Sigmoid colon (tissue), 7 donors: Measurements from ENCODE around the gene COL4A1. TPM values are rescaled to one million over a fixed set of nuclear protein-coding genes. Genes with fewer than 3 reads are reported as not detected.

ENCODE experiments used
- DNase-seq: peaks from one replicate; pipeline ENCODE4 v3.0.0-alpha.2; 2019
- H3K27ac ChIP-seq, 4 donors: fragments of 200-600 bp; sonication (generic); one replicate each; pipeline ENCODE4 v1.5.1; 2016 to 2019; ENCODE audit warnings: mild to moderate bottlenecking in 1 of 4
- H3K27me3 ChIP-seq, 3 donors: fragments of 200-600 bp; sonication (generic); one replicate each; pipeline ENCODE4 v1.5.1; 2019; ENCODE audit warnings: mild to moderate bottlenecking in 1 of 3
- H3K36me3 ChIP-seq, 4 donors: fragments of 200-600 bp; sonication (generic); one replicate each; pipeline ENCODE4 v1.5.1; 2016 to 2019
- H3K4me1 ChIP-seq, 4 donors: fragments of 200-600 bp; sonication (generic); one replicate each; pipeline ENCODE4 v1.5.1; 2017 to 2019
- H3K4me3 ChIP-seq, 4 donors: fragments of 200-600 bp; sonication (generic); one replicate each; pipeline ENCODE4 v1.5.1; 2017 to 2019; ENCODE audit warnings: mild to moderate bottlenecking in 2 of 4, moderate library complexity in 1 of 4
- H3K9me3 ChIP-seq, 4 donors: fragments of 200-600 bp in 3 of 4; sonication (generic) in 3 of 4; one replicate each; pipeline versions ENCODE4 v1.5.1 to v1.6.1; 2013 to 2019
- CTCF ChIP-seq, 4 experiments: fragments of 450-650 bp in 3 of 4; fragments of 200-600 bp in 1 of 4; IDR thresholded peaks; one replicate each; pipeline ENCODE4 v1.5.1; 2016 to 2019; ENCODE audit warnings: antibody characterized with exemption in 4 of 4, mild to moderate bottlenecking in 3 of 4, moderate library complexity in 2 of 4
- EP300 ChIP-seq, 4 donors: sonication (generic); formaldehyde crosslinking; IDR thresholded peaks; one replicate each; pipeline ENCODE4 v1.6.1; 2017; ENCODE audit warnings: antibody characterized with exemption in 4 of 4
- POLR2A ChIP-seq, 2 donors: fragments of 450-650 bp; IDR thresholded peaks; one replicate each; pipeline ENCODE4 v1.6.1; 2016; ENCODE audit warnings: antibody characterized with exemption in 2 of 2, mild to moderate bottlenecking in 2 of 2, moderate library complexity in 2 of 2
- POLR2AphosphoS5 ChIP-seq, 4 donors: sonication (generic); formaldehyde crosslinking; IDR thresholded peaks; one replicate each; pipeline ENCODE4 v1.6.1; 2017; ENCODE audit warnings: antibody characterized with exemption in 4 of 4
- WGBS, 2 donors: extraction: QIAGEN DNeasy Blood & Tissue Kit; methylation state at CpG; one replicate each; pipeline ENCODE4 v1.1.7; 2013; 5-methylcytosine and 5-hydroxymethylcytosine counted together
- intact Hi-C: fragments of 100-400 bp; cut with DNase I; formaldehyde crosslinking; loops from one replicate; pipeline ENCODE4 v1.15.1; 2023
- polyA plus RNA-seq, 3 donors: library from polyadenylated mRNA; stranded (reverse); fragments of 200-250 nt; gene quantifications; one replicate each; pipeline ENCODE4 v1.2.3, GENCODE V29; 2013
- total RNA-seq, 4 donors: library from RNA; depleted of rRNA; stranded (reverse); fragments of >200 nt; gene quantifications; one replicate each; pipeline ENCODE4 v1.1.0, GENCODE V29; 2016
- donor health status: healthy with polysubstance abuse.
- donor health status: Bipolar disorder and iron deficiency.
- donor health status: healthy.

The COL4A1 gene
- total and polyA plus RNA-seq, 7 donors, result 9.2 to 598 (median 235) TPM

GRCh38 chr13:110300090-110300815 is 6.7 kb downstream of the COL4A1 start:
- no peak for DNase-seq
- no peaks in the 10 kb centered on the region for H3K27me3 ChIP-seq
- intact Hi-C loops, result loop anchor here (2.0 kb wide), 1 partner anchor 49 kb away; no protein-coding TSS in a partner anchor
- H3K9me3 ChIP-seq, result no peaks in the 10 kb centered on the region
- peak overlapping the region; percentile 98 to 100 (median 99) for H3K27ac ChIP-seq
- TF ChIP-seq POLR2AphosphoS5 (IDR thresholded peaks at IDR 0.05), result peak in 1 of 4 donors; percentile 7
- no peak for TF ChIP-seq CTCF (IDR thresholded peaks at IDR 0.05)
- peaks cover 0 to 99% (median 97%) of the 10 kb centered on the region in 4 donors for H3K4me1 ChIP-seq
- H3K4me3 ChIP-seq, result no peak overlapping the region
- no peaks in the 10 kb centered on the region for H3K36me3 ChIP-seq
- WGBS, 2 donors, result 73 to 74% methylated on average over 3 of the region's 3 CpGs

- no peaks in the 10 kb centered on the region for H3K27me3 ChIP-seq
- no peaks in the 10 kb centered on the region for H3K9me3 ChIP-seq
- intact Hi-C loops, result no loop called here
- TF ChIP-seq CTCF (IDR thresholded peaks at IDR 0.05) (no peak), POLR2A (IDR thresholded peaks at IDR 0.05) (no peak), EP300 (IDR thresholded peaks at IDR 0.05) (no peak), POLR2AphosphoS5 (IDR thresholded peaks at IDR 0.05) (peak in 1 of 4 donors; percentile 4)
- peak overlapping the region; percentile 98 to 100 (median 99) for H3K27ac ChIP-seq
- peaks cover 0 to 100% (median 97%) of the 10 kb centered on the region in 4 donors for H3K4me1 ChIP-seq
- peak; percentile 45 for DNase-seq
- 64 to 79% methylated on average over 10 of the region's 10 CpGs for WGBS, 2 donors
- H3K4me3 ChIP-seq, result peak overlapping the region in 3 of 4 donors; percentile 18 to 32 (median 24)
- H3K36me3 ChIP-seq, result no peaks in the 10 kb centered on the region
Measured at GRCh38 chr13:110299283-110299840, 7.6 kb downstream of the COL4A1 start.

- Histone ChIP-seq H3K4me1 (peaks cover 0 to 100% (median 97%) of the 10 kb centered on the region in 4 donors), H3K4me3 (peak overlapping the region in 3 of 4 donors; percentile 18 to 32 (median 24)), H3K9me3 (no peaks in the 10 kb centered on the region), H3K27ac (peak overlapping the region; percentile 98 to 100 (median 99)), H3K36me3 (no peaks in the 10 kb centered on the region), H3K27me3 (no peaks in the 10 kb centered on the region)
- intact Hi-C loops, result no loop called here
- DNase-seq, result peak; percentile 81
- TF ChIP-seq POLR2AphosphoS5 (IDR thresholded peaks at IDR 0.05), result peak; percentile 31 to 55 (median 43)
- no peak for TF ChIP-seq EP300 (IDR thresholded peaks at IDR 0.05)
- TF ChIP-seq CTCF (IDR thresholded peaks at IDR 0.05), result no peak
- WGBS, 2 donors, result 44 to 77% methylated on average over 33 of the region's 33 CpGs
Measured at GRCh38 chr13:110298505-110299282, 8.3 kb downstream of the COL4A1 start.

DNA sequence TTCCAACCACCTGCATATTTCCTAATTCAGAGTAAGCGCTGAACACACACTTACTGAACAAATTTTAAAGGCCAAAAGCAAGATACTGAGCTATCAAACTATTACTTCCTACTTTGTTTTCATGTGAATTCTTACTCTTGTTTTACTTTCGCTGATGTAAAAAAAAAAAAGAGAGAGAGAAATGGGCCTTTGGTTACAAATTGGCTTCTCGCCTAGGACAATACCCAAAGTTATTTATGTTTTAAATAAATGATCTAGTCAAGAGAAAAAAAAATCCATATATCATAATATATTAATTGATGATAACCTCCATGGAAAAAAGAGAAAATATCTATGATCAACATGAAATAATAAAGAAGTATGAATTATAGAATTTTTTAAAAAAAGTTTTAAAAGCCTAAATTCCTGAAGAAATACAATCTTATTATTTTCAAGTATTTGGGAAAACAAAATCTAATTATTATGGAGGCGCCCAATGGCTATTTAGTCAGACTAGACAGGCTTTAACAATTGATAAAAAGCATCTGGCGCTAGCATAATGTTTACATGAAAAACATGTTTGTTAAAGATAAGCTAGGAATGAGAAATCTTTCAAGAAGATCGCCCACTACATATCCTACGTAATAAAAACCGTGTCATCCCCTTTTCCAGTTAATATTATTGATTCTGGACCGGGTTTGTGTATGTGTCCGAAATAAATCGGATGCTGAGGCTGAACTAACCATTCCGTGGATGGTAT is 9.0 kb downstream of the COL4A1 start:
- H3K4me3 ChIP-seq, result peak overlapping the region in 2 of 4 donors; percentile 24 to 32

More for the DNA sequence above, 9.0 kb downstream of the COL4A1 start:
- no peaks in the 10 kb centered on the region for H3K9me3 ChIP-seq
- DNase-seq, result no peak
- intact Hi-C loops, result no loop called here
- H3K27me3 ChIP-seq, result no peaks in the 10 kb centered on the region
- no peaks in the 10 kb centered on the region for H3K36me3 ChIP-seq
- H3K4me1 ChIP-seq, result peaks cover 0 to 99% (median 97%) of the 10 kb centered on the region in 4 donors
- 62 to 86% methylated on average over 12 of the region's 12 CpGs for WGBS, 2 donors
- peak overlapping the region; percentile 98 to 100 (median 99) for H3K27ac ChIP-seq
- no peak for TF ChIP-seq CTCF (IDR thresholded peaks at IDR 0.05)
- peak in 1 of 4 donors; percentile 13 for TF ChIP-seq POLR2AphosphoS5 (IDR thresholded peaks at IDR 0.05)
